Ectodermal cell (in vitro differentiated cells): ENCODE measurements around the gene BLOC1S6.

Source experiments
- H3K27ac ChIP-seq: 2 replicates; pipeline ENCODE4 v1.7.0; 2013; ENCODE audit warnings: mild to moderate bottlenecking, low read depth, low read length; ENCODE audit not compliant: insufficient read depth, poor library complexity, severe bottlenecking
- H3K27me3 ChIP-seq: 2 replicates; pipeline ENCODE4 v1.7.0; 2013; ENCODE audit warnings: mild to moderate bottlenecking, low read length; ENCODE audit not compliant: insufficient read depth, control insufficient read depth, poor library complexity, severe bottlenecking
- H3K36me3 ChIP-seq: one replicate; pipeline ENCODE4 v1.7.0; 2013; ENCODE audit warnings: low read length; ENCODE audit not compliant: control insufficient read depth, insufficient read depth
- H3K4me1 ChIP-seq: one replicate; pipeline ENCODE4 v1.7.0; 2013; ENCODE audit warnings: low read length; ENCODE audit not compliant: control insufficient read depth, insufficient read depth
- H3K4me3 ChIP-seq: 2 replicates; pipeline ENCODE4 v1.7.0; 2013; ENCODE audit warnings: low read depth, low read length, control low read depth; ENCODE audit not compliant: insufficient read depth
- H3K9me3 ChIP-seq: 2 replicates; pipeline ENCODE4 v1.7.0; 2013; ENCODE audit warnings: mild to moderate bottlenecking, low read length, moderate library complexity; ENCODE audit not compliant: control insufficient read depth
- WGBS, 2 experiments: methylation state at CpG; one replicate each; pipeline ENCODE4 v1.1.7; 2013; ENCODE audit warnings: missing lambda C conversion rate in 2 of 2; 5-methylcytosine and 5-hydroxymethylcytosine counted together

BLOC1S6 gene

GRCh38 chr15:45637141-45637540 is 50.0 kb downstream of the BLOC1S6 start:
- Histone ChIP-seq H3K4me1 (peaks cover 3% of the 10 kb centered on the region), H3K9me3 (no peaks in the 10 kb centered on the region), H3K27ac (no peak overlapping the region), H3K4me3 (no peak overlapping the region), H3K27me3 (peaks cover 30% of the 10 kb centered on the region), H3K36me3 (no peaks in the 10 kb centered on the region)
- WGBS, 2 experiments = 75% methylated on average over 1 of the region's 1 CpG; no CpG with 5 or more reads in 1 of the 2 experiments

DNA sequence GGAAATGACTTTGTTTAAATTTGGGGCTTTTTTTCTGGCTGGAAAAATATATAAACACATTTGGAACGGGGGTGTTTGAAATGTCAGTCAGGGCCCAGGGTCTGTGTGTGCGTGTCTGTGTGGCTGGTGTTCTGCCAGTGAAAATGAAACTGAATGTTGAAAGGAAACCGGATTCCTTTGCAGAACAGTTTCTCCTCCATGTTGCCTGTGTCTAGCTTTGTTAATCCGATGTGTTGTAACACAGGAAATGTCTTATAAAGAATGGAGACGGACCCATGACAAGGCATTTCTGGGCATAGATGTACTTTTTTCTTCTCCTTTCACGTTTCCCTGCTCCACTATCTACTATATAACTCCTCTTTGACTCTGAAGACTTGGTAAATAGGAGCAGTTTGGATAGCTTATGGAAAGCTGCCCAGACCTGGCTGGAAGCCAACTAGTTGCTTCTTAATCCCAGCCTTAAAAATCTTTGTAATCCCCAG is 50.4 kb downstream of the BLOC1S6 start:
- H3K27ac ChIP-seq = no peak overlapping the region
- 83 to 94% methylated on average over 6 of the region's 6 CpGs for WGBS, 2 experiments

GRCh38 chr15:45640616-45641015 is 53.4 kb downstream of the BLOC1S6 start:
- H3K36me3 ChIP-seq = no peaks in the 10 kb centered on the region
- H3K4me1 ChIP-seq = no peaks in the 10 kb centered on the region
- H3K4me3 ChIP-seq = no peak overlapping the region
- no peak overlapping the region for H3K27ac ChIP-seq
- 75 to 80% methylated on average over 1 of the region's 2 CpGs for WGBS, 2 experiments
- H3K9me3 ChIP-seq = no peaks in the 10 kb centered on the region
- peaks cover 14% of the 10 kb centered on the region for H3K27me3 ChIP-seq

More for the DNA sequence above, 50.4 kb downstream of the BLOC1S6 start:
- Histone ChIP-seq H3K4me3 (no peak overlapping the region), H3K4me1 (peaks cover 3% of the 10 kb centered on the region), H3K36me3 (no peaks in the 10 kb centered on the region), H3K9me3 (no peaks in the 10 kb centered on the region), H3K27me3 (peaks cover 30% of the 10 kb centered on the region)

- no peaks in the 10 kb centered on the region for H3K36me3 ChIP-seq
- no peak overlapping the region for H3K27ac ChIP-seq
- WGBS, 2 experiments = 83 to 85% methylated on average over 1 of the region's 1 CpG
- no peaks in the 10 kb centered on the region for H3K4me1 ChIP-seq
- no peak overlapping the region for H3K4me3 ChIP-seq
- no peaks in the 10 kb centered on the region for H3K9me3 ChIP-seq
- H3K27me3 ChIP-seq = peaks cover 7% of the 10 kb centered on the region
These were observed 54.2 kb downstream of the BLOC1S6 start for GRCh38 chr15:45641374-45641781.

DNA sequence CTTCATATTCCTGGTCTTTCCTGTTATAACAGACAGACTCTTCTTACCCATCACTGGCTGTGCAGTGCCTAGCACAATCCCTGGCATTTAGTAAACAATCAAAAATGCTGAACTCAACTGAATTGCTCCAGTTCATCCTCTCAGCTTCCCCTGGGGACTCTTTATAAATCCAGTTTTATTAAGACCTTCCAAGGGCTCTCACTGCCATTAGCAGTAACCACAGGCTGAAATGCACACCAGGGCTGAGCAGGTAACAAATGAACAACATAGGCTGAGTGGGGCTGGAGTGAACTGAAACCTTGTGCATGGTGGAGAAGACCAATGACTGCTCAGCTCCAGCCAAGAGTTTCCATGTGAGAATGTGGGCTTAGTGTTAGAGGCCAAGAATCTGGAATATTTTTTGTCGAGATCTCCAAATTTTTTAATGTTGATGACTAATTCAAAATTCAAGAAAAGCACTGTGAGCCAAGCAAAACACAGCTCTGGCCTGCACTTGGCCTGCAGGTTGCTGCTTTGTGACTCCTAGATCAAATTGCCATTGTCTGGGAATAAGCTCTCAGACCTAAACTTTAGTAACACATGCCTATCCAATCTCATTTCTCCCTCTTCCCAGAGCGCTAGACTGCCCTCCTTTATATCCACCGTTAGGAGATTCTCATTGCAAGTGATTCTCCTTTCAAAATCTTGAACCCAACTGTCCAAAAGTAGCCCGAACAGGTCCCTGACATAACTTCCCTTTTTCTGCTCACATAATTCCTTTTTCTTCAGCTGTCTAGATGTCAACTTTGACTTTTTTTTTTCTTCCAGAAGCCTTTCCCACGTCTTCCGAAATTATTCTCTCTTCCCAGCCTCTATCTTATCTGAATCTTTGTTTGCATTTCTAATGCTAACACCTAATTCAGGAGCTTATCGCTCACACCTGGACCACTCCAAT is 55.1 kb downstream of the BLOC1S6 start:
- H3K4me3 ChIP-seq = no peak overlapping the region
- no peaks in the 10 kb centered on the region for H3K36me3 ChIP-seq

DNA sequence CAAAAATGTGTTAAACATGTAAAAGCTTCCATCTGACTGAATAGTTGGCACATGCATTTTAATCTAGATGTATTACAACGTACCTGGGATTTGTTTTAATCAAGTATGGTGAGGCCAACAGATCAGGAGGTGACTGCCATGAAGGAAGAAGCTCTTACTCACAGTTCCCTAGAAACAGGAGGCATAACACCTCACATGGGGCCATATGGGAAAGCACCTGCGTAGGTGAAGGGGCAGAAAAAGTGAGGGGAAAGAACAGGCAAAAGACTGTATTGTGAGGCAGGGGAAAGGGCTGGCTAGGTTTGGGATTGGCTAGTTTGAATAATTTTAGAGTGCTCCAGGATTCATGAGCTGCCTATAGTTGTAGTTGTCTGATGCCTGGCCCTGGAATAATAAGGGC is 57.3 kb downstream of the BLOC1S6 start:
- 69 to 74% methylated on average over 2 of the region's 2 CpGs for WGBS, 2 experiments
- Histone ChIP-seq H3K9me3 (no peaks in the 10 kb centered on the region), H3K4me1 (no peaks in the 10 kb centered on the region), H3K27me3 (no peaks in the 10 kb centered on the region), H3K27ac (no peak overlapping the region), H3K4me3 (no peak overlapping the region), H3K36me3 (no peaks in the 10 kb centered on the region)

More for the DNA sequence above, 55.1 kb downstream of the BLOC1S6 start:
- Histone ChIP-seq H3K27ac (no peak overlapping the region), H3K9me3 (no peaks in the 10 kb centered on the region), H3K27me3 (no peaks in the 10 kb centered on the region), H3K4me1 (no peaks in the 10 kb centered on the region)
- 79 to 81% methylated on average over 7 of the region's 7 CpGs for WGBS, 2 experiments

- Histone ChIP-seq H3K4me3 (no peak overlapping the region), H3K27ac (no peak overlapping the region), H3K4me1 (no peaks in the 10 kb centered on the region), H3K36me3 (no peaks in the 10 kb centered on the region), H3K9me3 (no peaks in the 10 kb centered on the region), H3K27me3 (no peaks in the 10 kb centered on the region)
- WGBS, 2 experiments = 89 to 94% methylated on average over 8 to 9 of the region's 9 CpGs
These were observed 58.1 kb downstream of the BLOC1S6 start for GRCh38 chr15:45645026-45645980.

DNA sequence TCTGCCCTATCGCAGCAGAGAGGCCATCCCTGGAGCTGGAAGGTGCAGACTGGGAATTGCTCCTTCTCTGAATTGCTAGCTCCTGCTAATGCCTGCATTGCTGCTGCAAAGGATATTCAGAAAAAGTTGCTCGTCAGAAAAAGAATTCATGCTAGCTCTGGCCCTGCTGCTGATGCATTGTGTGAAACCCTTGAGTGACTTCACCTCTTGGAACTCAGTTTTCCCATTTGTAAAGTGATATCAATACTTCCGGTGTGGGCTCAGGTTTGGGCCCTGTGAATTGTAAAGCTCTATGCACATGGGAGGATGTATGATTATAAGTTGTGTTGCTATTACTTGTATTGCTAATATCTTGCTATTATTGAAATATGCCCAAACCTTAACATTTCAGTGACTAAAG is 59.0 kb downstream of the BLOC1S6 start:
- H3K27me3 ChIP-seq = no peaks in the 10 kb centered on the region
- no peaks in the 10 kb centered on the region for H3K4me1 ChIP-seq
- 88 to 90% methylated on average over 3 of the region's 3 CpGs for WGBS, 2 experiments
- no peaks in the 10 kb centered on the region for H3K9me3 ChIP-seq
- H3K27ac ChIP-seq = no peak overlapping the region
- no peak overlapping the region for H3K4me3 ChIP-seq
- H3K36me3 ChIP-seq = no peaks in the 10 kb centered on the region

- 94 to 96% methylated on average over 6 of the region's 6 CpGs for WGBS, 2 experiments
These were observed 60.6 kb downstream of the BLOC1S6 start for GRCh38 chr15:45647828-45648227.

More at GRCh38 chr15:45647828-45648227, 60.6 kb downstream of the BLOC1S6 start:
- H3K9me3 ChIP-seq = no peaks in the 10 kb centered on the region
- H3K27ac ChIP-seq = no peak overlapping the region
- H3K36me3 ChIP-seq = no peaks in the 10 kb centered on the region
- H3K27me3 ChIP-seq = no peaks in the 10 kb centered on the region
- no peak overlapping the region for H3K4me3 ChIP-seq
- no peaks in the 10 kb centered on the region for H3K4me1 ChIP-seq
